Activated naive CD8-positive, alpha-beta T cell treated with anti-CD3 and anti-CD28 coated beads, Interleukin-2, amount 10 ng/mL, durations not matched to agents 7 days and 5 days (primary cell): ENCODE data around the gene DNAI2. TPM values are rescaled to one million over a fixed set of nuclear protein-coding genes. Genes with fewer than 3 reads are reported as not detected.

Experiments
- ATAC-seq: fragments of 150-1000 bp; cut with Tn5 transposase; one replicate; pipeline ENCODE4 v1.10.0; 2021; ENCODE audit warnings: low read depth, moderate library complexity
- POLR2A ChIA-PET: fragments of 350-600 bp; sonication (Branson Sonifier 250); formaldehyde crosslinking; loops from one replicate; lab custom pipeline; 2021; ENCODE audit warnings: antibody characterized with exemption; lab: Charles Lee
- DNase-seq: peaks from one replicate; pipeline ENCODE4 v3.0.0; 2021
- H3K27ac Mint-ChIP-seq: one replicate; pipeline ENCODE4 v1.8.0; 2022; ENCODE audit warnings: mild to moderate bottlenecking, mixed read lengths
- H3K27me3 Mint-ChIP-seq: one replicate; pipeline ENCODE4 v1.8.0; 2022; ENCODE audit warnings: mild to moderate bottlenecking, moderate library complexity, mixed read lengths
- H3K36me3 Mint-ChIP-seq: one replicate; pipeline ENCODE4 v1.8.0; 2021; ENCODE audit warnings: mild to moderate bottlenecking, mixed read lengths
- H3K4me1 Mint-ChIP-seq: one replicate; pipeline ENCODE4 v1.8.0; 2021; ENCODE audit warnings: mixed read lengths
- H3K4me3 Mint-ChIP-seq: one replicate; pipeline ENCODE4 v1.8.0; 2022; ENCODE audit warnings: mild to moderate bottlenecking, moderate library complexity, mixed read lengths
- H3K9me3 Mint-ChIP-seq: one replicate; pipeline ENCODE4 v1.8.0; 2021; ENCODE audit warnings: mixed read lengths
- total RNA-seq, 2 experiments: library from RNA; stranded (reverse); gene quantifications; one replicate each; pipeline ENCODE4 v1.2.3, GENCODE V29; 2021

DNAI2 gene, protein sequence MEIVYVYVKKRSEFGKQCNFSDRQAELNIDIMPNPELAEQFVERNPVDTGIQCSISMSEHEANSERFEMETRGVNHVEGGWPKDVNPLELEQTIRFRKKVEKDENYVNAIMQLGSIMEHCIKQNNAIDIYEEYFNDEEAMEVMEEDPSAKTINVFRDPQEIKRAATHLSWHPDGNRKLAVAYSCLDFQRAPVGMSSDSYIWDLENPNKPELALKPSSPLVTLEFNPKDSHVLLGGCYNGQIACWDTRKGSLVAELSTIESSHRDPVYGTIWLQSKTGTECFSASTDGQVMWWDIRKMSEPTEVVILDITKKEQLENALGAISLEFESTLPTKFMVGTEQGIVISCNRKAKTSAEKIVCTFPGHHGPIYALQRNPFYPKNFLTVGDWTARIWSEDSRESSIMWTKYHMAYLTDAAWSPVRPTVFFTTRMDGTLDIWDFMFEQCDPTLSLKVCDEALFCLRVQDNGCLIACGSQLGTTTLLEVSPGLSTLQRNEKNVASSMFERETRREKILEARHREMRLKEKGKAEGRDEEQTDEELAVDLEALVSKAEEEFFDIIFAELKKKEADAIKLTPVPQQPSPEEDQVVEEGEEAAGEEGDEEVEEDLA
- 1 to 10 TPM; 1.2 to 1.6 TPM for total RNA-seq

DNA sequence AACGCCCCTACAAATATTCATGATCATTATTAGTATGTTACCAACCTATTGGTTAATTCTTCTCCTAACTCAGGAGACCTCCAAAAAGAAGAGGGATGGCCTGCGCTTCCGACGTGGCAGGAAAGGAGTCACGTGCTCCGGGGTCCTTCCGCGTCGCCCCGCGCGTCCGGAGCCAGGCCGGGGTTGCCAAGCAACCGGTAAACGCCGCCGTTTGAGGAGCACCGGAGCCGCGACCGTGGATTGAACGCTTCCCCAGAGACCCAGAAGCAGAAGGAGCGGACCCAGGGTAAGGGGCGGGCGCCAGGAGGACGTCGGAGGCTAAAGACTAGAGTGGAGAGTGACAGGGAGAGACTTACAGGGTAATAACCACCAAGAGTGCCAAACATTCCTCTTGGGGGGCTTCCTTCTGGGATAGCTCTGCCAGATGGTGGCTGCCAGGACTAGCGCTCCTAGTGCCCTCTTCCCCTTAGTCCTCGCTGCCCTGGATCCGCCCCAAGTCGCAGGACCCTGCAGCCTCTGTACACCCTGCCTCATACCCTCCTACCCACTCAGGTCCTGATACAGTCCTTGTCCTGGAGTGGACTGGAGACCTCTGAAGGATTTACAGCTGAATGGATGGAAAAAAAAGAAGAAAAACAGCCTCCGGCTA is at the start of gene DNAI2:
DNAI2 (plus strand) TSS at position 175 of the 649 bp plus-strand sequence. CDS start 7,584 bp downstream, outside the sequence.
- peak; percentile 54 for ATAC-seq
- Mint-ChIP-seq H3K27me3 (peaks cover 16% of the 10 kb centered on the region), H3K9me3 (no peaks in the 10 kb centered on the region), H3K4me1 (peaks cover 23% of the 10 kb centered on the region), H3K36me3 (no peaks in the 10 kb centered on the region), H3K4me3 (peak within 1 kb of the TSS; percentile 77), H3K27ac (peak within 1 kb of the TSS; percentile 83)
- POLR2A ChIA-PET = interaction anchor here (0.5 to 0.9 kb wide), 3 partner anchors 24 to 480 kb away, joined by 3 read pairs; no protein-coding TSS in a partner anchor
- no peak for DNase-seq

- POLR2A ChIA-PET = interaction anchor here (1.4 kb wide), 1 partner anchor 8 kb away, joined by 3 read pairs; no protein-coding TSS in a partner anchor
- Mint-ChIP-seq H3K27me3 (peaks cover 2% of the 10 kb centered on the region), H3K4me1 (no peaks in the 10 kb centered on the region), H3K36me3 (no peaks in the 10 kb centered on the region), H3K27ac (no peak overlapping the region), H3K9me3 (no peaks in the 10 kb centered on the region), H3K4me3 (no peak overlapping the region)
- ATAC-seq (no peak), DNase-seq (no peak)
These were observed 48.9 kb upstream of the DNAI2 start for GRCh38 chr17:74224959-74225725.

GRCh38 chr17:74226252-74226651 is 47.8 kb upstream of the DNAI2 start:
- Mint-ChIP-seq H3K36me3 (no peaks in the 10 kb centered on the region), H3K27ac (no peak overlapping the region), H3K9me3 (no peaks in the 10 kb centered on the region), H3K4me3 (no peak overlapping the region), H3K4me1 (no peaks in the 10 kb centered on the region), H3K27me3 (peaks cover 2% of the 10 kb centered on the region)
- DNase-seq = no peak
- ATAC-seq = no peak
- POLR2A ChIA-PET = interaction anchor here (1.4 kb wide), 1 partner anchor 7 kb away, joined by 3 read pairs; no protein-coding TSS in a partner anchor

DNA sequence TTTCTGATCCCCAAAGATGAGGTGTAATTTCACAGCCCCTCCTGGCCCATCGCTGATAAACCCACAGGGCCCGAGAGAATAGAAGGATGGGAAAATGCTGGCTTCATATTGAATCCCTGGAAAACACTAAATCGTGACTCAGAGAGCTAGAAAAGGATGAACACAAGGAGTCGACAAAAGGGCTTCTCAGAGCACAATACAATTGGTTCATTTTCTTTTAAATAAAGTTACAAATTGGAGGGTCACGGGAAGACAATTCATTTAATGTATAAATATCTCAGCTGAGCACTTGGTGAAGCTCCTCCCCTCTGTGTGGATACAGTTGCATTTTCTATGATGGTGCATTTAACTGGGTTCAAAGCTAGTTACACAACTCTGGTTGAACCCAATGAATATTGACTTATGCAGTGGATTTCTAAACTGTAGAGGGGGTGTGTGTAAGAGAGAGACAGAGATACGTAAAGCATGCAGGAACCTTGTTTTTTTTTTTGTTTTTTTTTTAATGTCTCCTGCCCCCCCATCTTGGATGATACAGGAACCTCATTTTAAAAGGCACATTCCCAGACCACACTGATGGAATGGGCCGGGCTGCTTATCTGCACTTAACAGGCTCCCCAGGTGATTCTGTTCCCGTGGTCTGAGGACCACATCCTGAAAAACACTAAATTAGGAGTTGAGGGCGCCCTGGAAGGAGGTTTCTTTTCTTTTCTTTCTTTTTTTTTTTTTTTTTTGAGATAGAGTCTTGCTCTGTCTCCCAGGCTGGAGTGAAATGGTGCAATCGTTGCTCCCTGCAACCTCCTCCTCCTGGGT is 46.6 kb upstream of the DNAI2 start:
- POLR2A ChIA-PET = no interaction called here
- no peaks in the 10 kb centered on the region for H3K9me3 Mint-ChIP-seq
- H3K27me3 Mint-ChIP-seq = peaks cover 2% of the 10 kb centered on the region
- no peaks in the 10 kb centered on the region for H3K4me1 Mint-ChIP-seq
- ATAC-seq = no peak
- H3K27ac Mint-ChIP-seq = no peak overlapping the region
- no peak for DNase-seq
- H3K36me3 Mint-ChIP-seq = no peaks in the 10 kb centered on the region
- no peak overlapping the region for H3K4me3 Mint-ChIP-seq

- no peak overlapping the region for H3K4me3 Mint-ChIP-seq
These were observed 45.6 kb upstream of the DNAI2 start for GRCh38 chr17:74228306-74228978.

GRCh38 chr17:74230896-74231295 is 43.1 kb upstream of the DNAI2 start:
- H3K9me3 Mint-ChIP-seq = no peaks in the 10 kb centered on the region
- POLR2A ChIA-PET = interaction anchor here (1.0 kb wide), 1 partner anchor 14 kb away, joined by 4 read pairs; no protein-coding TSS in a partner anchor
- DNase-seq (no peak), ATAC-seq (no peak)
- peaks cover 2% of the 10 kb centered on the region for H3K27me3 Mint-ChIP-seq
- H3K4me3 Mint-ChIP-seq = no peak overlapping the region
- H3K4me1 Mint-ChIP-seq = peaks cover 1% of the 10 kb centered on the region
- no peak overlapping the region for H3K27ac Mint-ChIP-seq
- H3K36me3 Mint-ChIP-seq = no peaks in the 10 kb centered on the region

More at GRCh38 chr17:74228306-74228978, 45.6 kb upstream of the DNAI2 start:
- ATAC-seq = no peak
- H3K27me3 Mint-ChIP-seq = peaks cover 2% of the 10 kb centered on the region
- POLR2A ChIA-PET = no interaction called here
- no peaks in the 10 kb centered on the region for H3K36me3 Mint-ChIP-seq
- H3K27ac Mint-ChIP-seq = no peak overlapping the region
- DNase-seq = no peak
- no peaks in the 10 kb centered on the region for H3K9me3 Mint-ChIP-seq
- no peaks in the 10 kb centered on the region for H3K4me1 Mint-ChIP-seq

DNA sequence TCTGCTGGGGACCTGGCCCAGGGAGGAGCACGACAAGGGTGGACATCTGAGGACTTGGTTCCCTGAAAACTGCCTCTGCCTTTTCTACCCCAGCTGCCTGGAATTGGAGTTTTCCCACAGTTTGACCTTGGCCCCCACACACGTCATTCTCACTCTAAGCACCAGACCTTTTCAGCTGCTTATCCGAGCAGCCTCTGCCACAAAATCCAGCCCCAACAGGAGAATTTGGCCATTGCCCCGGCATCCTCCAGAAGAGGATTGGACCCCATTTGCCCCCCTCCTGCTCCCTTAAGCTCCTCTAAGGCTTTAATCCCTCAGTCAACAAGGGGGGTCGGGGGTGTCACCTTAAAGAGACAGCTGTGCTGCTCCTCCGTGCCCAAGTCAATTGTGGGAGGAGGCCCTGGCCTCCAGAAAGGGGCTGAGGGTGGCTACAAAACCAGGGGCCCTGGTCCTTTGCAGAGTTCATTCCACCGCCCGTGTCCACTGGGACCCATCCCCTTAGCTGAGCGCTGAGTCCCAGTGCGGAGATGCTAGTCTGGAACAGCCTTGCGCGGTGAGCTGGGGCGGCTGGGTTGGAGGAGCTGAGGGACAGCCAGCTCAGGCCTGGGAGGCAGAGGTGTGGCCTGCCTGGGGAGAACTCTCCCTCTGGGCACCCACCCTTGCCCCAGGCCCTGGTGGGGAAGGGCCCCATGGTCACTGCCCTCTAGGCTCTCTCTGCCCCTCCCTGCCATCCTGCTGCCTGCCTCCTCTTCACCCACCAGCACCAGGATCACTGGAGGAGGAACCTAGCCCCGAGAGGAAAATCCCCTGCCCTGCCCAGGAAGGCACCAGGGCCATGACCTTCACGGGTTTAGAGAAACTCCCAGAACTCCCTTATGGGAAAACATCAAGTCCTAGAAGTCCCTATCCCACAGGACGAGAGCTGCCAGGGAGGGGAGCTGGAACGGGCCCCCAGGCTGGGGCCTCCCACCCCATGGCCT is 41.8 kb upstream of the DNAI2 start:
- no peak for DNase-seq
- Mint-ChIP-seq H3K36me3 (no peaks in the 10 kb centered on the region), H3K4me3 (no peak overlapping the region), H3K4me1 (peaks cover 1% of the 10 kb centered on the region), H3K27me3 (peaks cover 2% of the 10 kb centered on the region), H3K27ac (no peak overlapping the region), H3K9me3 (no peaks in the 10 kb centered on the region)
- no peak for ATAC-seq
- POLR2A ChIA-PET = no interaction called here

- no peak for ATAC-seq
- no peak for DNase-seq
- Mint-ChIP-seq H3K36me3 (no peaks in the 10 kb centered on the region), H3K27ac (no peak overlapping the region), H3K9me3 (no peaks in the 10 kb centered on the region), H3K27me3 (no peaks in the 10 kb centered on the region), H3K4me1 (peaks cover 1% of the 10 kb centered on the region), H3K4me3 (no peak overlapping the region)
- POLR2A ChIA-PET = interaction anchor here (1.4 kb wide), 1 partner anchor 9 kb away, joined by 3 read pairs; no protein-coding TSS in a partner anchor
These were observed 40.1 kb upstream of the DNAI2 start for GRCh38 chr17:74233937-74234336.

GRCh38 chr17:74234486-74234885 is 39.5 kb upstream of the DNAI2 start:
- no peaks in the 10 kb centered on the region for H3K9me3 Mint-ChIP-seq
- DNase-seq (no peak), ATAC-seq (no peak)
- no peak overlapping the region for H3K27ac Mint-ChIP-seq
- POLR2A ChIA-PET = no interaction called here
- H3K4me1 Mint-ChIP-seq = peaks cover 1% of the 10 kb centered on the region
- no peaks in the 10 kb centered on the region for H3K36me3 Mint-ChIP-seq
- H3K4me3 Mint-ChIP-seq = no peak overlapping the region
- H3K27me3 Mint-ChIP-seq = no peaks in the 10 kb centered on the region

GRCh38 chr17:74235040-74235581 is 38.9 kb upstream of the DNAI2 start:
- Mint-ChIP-seq H3K4me1 (peaks cover 1% of the 10 kb centered on the region), H3K27ac (no peak overlapping the region), H3K9me3 (no peaks in the 10 kb centered on the region), H3K4me3 (no peak overlapping the region), H3K27me3 (no peaks in the 10 kb centered on the region), H3K36me3 (no peaks in the 10 kb centered on the region)
- POLR2A ChIA-PET = no interaction called here
- ATAC-seq (no peak), DNase-seq (no peak)

DNA sequence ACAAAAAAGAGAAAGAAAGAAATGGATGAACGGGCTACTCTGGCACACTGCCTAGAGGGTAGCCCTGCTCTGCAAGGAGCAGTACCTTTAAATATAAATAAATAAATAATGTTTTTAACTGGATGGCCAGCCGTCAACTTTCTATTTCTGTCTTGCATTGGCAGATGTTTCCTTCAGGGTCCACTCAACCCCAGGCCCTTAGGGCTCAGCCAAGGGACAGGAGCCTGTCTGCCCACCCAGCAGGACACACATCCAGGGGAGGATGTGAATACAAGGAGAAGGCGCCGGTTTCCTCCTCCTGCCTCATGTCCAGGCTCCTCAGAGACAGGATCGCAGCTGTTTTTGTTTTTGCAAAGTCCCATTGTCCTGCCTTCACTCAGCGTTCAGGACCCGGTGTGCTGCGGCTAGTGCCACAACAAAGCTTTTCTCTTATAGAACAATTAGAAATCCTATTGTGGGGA is 38.1 kb upstream of the DNAI2 start:
- DNase-seq = no peak
- H3K27me3 Mint-ChIP-seq = no peaks in the 10 kb centered on the region
- H3K4me3 Mint-ChIP-seq = no peak overlapping the region
- H3K9me3 Mint-ChIP-seq = no peaks in the 10 kb centered on the region
- no peak for ATAC-seq
- POLR2A ChIA-PET = no interaction called here
- peaks cover 1% of the 10 kb centered on the region for H3K4me1 Mint-ChIP-seq
- no peak overlapping the region for H3K27ac Mint-ChIP-seq
- no peaks in the 10 kb centered on the region for H3K36me3 Mint-ChIP-seq
